Measurements from ENCODE around the gene DUSP9.
"Not testable (repeated sequence)": the region's sequence is repeated elsewhere in the genome, so short reads cannot be mapped to it uniquely, and the experiment has no call there.

The DUSP9 gene

GRCh38 chrX:153692003-153692402 is 45.0 kb downstream of the DUSP9 start:
- no peak for DNase-seq (ENCODE audit: low read depth)
- H3K4me3 ChIP-seq (ENCODE audit: control insufficient read depth, low read depth, low read length), result no peak overlapping the region
- no peak for TF ChIP-seq CTCF (conservative IDR thresholded peaks at IDR 0.05; ENCODE audit: control insufficient read depth, insufficient read depth, low read depth, low read length)

GRCh38 chrX:153692611-153693156 is 45.7 kb downstream of the DUSP9 start:
- DNase-seq (ENCODE audit: low read depth), result no peak
- TF ChIP-seq CTCF (conservative IDR thresholded peaks at IDR 0.05; ENCODE audit: control insufficient read depth, insufficient read depth, low read depth, low read length), result no peak
- H3K4me3 ChIP-seq (ENCODE audit: control insufficient read depth, low read depth, low read length), result no peak overlapping the region

GRCh38 chrX:153693216-153694086 is 46.4 kb downstream of the DUSP9 start:
- no peak for DNase-seq (ENCODE audit: low read depth)
- H3K4me3 ChIP-seq (ENCODE audit: control insufficient read depth, low read depth, low read length), result no peak overlapping the region
- TF ChIP-seq CTCF (conservative IDR thresholded peaks at IDR 0.05; ENCODE audit: control insufficient read depth, insufficient read depth, low read depth, low read length), result no peak

GRCh38 chrX:153694256-153694655 is 47.3 kb downstream of the DUSP9 start:
- H3K4me3 ChIP-seq (ENCODE audit: control insufficient read depth, low read depth, low read length); DNase-seq (ENCODE audit: low read depth): not testable (repeated sequence)

DNA sequence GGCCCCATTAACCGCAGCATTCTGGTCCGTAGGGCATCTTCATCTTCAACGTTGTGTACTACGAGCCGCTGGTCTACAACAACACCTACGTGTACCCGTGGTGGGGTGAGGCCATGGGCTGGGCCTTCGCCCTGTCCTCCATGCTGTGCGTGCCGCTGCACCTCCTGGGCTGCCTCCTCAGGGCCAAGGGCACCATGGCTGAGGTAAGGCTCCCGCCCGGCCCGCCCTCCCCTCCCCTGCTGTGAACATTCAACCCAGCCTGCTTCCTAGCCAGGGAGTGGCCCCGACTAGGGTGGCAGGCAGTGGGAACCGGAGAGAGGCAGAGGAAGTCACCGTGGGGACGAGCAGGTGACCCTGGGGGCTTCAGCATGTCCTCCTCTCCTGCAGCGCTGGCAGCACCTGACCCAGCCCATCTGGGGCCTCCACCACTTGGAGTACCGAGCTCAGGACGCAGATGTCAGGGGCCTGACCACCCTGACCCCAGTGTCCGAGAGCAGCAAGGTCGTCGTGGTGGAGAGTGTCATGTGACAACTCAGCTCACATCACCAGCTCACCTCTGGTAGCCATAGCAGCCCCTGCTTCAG is 47.8 kb downstream of the DUSP9 start:
- H3K4me3 ChIP-seq (ENCODE audit: control insufficient read depth, low read depth, low read length), result no peak overlapping the region
- no peak for TF ChIP-seq CTCF (conservative IDR thresholded peaks at IDR 0.05; ENCODE audit: control insufficient read depth, insufficient read depth, low read depth, low read length)
- DNase-seq (ENCODE audit: low read depth), result no peak

GRCh38 chrX:153696100-153696499 is 49.1 kb downstream of the DUSP9 start:
- no peak for TF ChIP-seq CTCF (conservative IDR thresholded peaks at IDR 0.05; ENCODE audit: control insufficient read depth, insufficient read depth, low read depth, low read length)
- H3K4me3 ChIP-seq (ENCODE audit: control insufficient read depth, low read depth, low read length), result no peak overlapping the region
- no peak for DNase-seq (ENCODE audit: low read depth)

DNA sequence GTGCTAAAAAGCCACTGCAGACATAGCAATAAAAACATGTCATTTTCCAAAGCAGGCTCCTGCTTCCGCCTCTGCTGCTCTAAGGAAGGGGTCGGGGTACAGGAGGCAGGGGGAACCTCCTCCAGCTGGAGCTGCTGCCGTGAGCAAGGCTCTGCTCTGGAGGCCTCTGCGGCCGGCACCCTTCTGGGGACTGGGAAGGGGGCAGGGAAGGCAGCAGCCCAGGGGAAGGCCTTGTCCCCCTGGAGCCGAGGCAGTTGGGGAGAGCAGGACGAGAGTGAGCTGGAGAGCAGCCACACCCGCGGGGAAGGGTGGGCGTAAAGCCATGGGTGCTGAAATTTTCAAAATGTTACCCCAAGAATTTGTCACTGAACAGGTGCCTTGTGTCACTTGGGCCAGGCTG is 49.5 kb downstream of the DUSP9 start:
- not testable (repeated sequence) for H3K4me3 ChIP-seq (ENCODE audit: control insufficient read depth, low read depth, low read length); DNase-seq (ENCODE audit: low read depth)

DNA sequence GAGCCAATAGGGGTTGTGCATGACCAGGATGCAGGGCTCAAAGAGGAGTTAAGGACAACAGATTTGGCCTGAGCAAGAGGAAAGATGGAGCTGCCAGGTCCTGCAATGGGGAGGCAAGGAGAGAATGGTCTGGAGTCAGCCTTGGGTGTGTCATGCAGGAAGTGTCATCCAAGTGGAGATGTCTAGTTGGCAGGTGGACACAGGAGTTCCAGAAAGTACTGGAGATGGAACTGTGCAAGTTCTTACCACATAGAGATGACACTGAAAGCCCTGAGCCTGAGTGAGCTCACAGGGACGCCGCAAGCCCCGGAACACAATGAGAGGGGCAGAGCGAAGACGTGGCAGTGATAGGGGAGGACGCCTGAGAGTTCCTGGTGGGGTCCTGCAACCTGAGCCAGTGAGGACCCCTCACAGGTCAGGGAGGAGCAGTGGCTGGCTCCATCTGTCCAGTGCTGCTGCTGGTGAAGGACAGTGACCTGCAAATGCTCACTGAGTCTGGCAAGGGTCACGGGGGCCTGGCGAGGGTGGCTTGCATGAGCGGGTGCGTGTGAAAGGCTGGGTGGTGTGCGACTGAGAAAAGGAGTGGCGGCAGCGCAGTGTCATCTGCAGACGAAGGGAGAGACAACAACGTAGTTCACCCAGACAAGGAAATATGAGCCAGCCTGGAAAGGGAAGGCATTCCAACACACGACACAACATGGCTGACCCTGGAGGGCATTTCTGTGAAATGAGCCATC is 50.2 kb downstream of the DUSP9 start:
- not testable (repeated sequence) for DNase-seq (ENCODE audit: low read depth); H3K4me3 ChIP-seq (ENCODE audit: control insufficient read depth, low read depth, low read length)
